ENCODE data around the gene YAE1.

GRCh38 chr7:39603924-39604323 lies 37.7 kb downstream of the YAE1 start:
- TF ChIP-seq YY1 (IDR thresholded peaks at IDR 0.05; ENCODE audit: insufficient read depth, insufficient read length) = no peak
- TF ChIP-seq ZNF274 (IDR thresholded peaks at IDR 0.05; ENCODE audit: low read depth, low read length) = no peak
